Measurements from ENCODE around the gene COL16A1.

The COL16A1 gene

GRCh38 chr1:31665234-31665878 is 38.5 kb downstream of the COL16A1 start:
- no peak for DNase-seq (ENCODE audit: low read depth)

GRCh38 chr1:31664528-31664927 is 39.3 kb downstream of the COL16A1 start:
- DNase-seq (ENCODE audit: low read depth) = no peak

- DNase-seq (ENCODE audit: low read depth) = no peak
Observed at GRCh38 chr1:31663622-31664452, 40.0 kb downstream of the COL16A1 start.

GRCh38 chr1:31662463-31662862 is 41.4 kb downstream of the COL16A1 start:
- no peak for DNase-seq (ENCODE audit: low read depth)

GRCh38 chr1:31661856-31662255 is 42.0 kb downstream of the COL16A1 start:
- DNase-seq (ENCODE audit: low read depth) = no peak

GRCh38 chr1:31660871-31661455 is 42.9 kb downstream of the COL16A1 start:
- DNase-seq (ENCODE audit: low read depth) = no peak

- no peak for DNase-seq (ENCODE audit: low read depth)
Observed at GRCh38 chr1:31659889-31660288, 43.9 kb downstream of the COL16A1 start.

- no peak for DNase-seq (ENCODE audit: low read depth)
Observed at GRCh38 chr1:31658721-31659120, 45.1 kb downstream of the COL16A1 start.

GRCh38 chr1:31657972-31658510 is 45.8 kb downstream of the COL16A1 start:
- DNase-seq (ENCODE audit: low read depth) = no peak

GRCh38 chr1:31657020-31657804 is 46.6 kb downstream of the COL16A1 start:
- DNase-seq (ENCODE audit: low read depth) = no peak

- no peak for DNase-seq (ENCODE audit: low read depth)
Observed at GRCh38 chr1:31655756-31656155, 48.1 kb downstream of the COL16A1 start.

GRCh38 chr1:31655104-31655503 is 48.7 kb downstream of the COL16A1 start:
- DNase-seq (ENCODE audit: low read depth) = no peak

GRCh38 chr1:31654474-31654776 is 49.4 kb downstream of the COL16A1 start:
- no peak for DNase-seq (ENCODE audit: low read depth)

GRCh38 chr1:31653717-31654473 is 49.9 kb downstream of the COL16A1 start:
- no peak for DNase-seq (ENCODE audit: low read depth)

- no peak for DNase-seq (ENCODE audit: low read depth)
Observed at GRCh38 chr1:31652891-31653499, 50.8 kb downstream of the COL16A1 start.

- DNase-seq (ENCODE audit: low read depth) = no peak
Observed at GRCh38 chr1:31651766-31652165, 52.1 kb downstream of the COL16A1 start.

- no peak for DNase-seq (ENCODE audit: low read depth)
Observed at GRCh38 chr1:31651089-31651420, 52.8 kb downstream of the COL16A1 start.

GRCh38 chr1:31650161-31651088 is 53.4 kb downstream of the COL16A1 start:
- no peak for DNase-seq (ENCODE audit: low read depth)

- DNase-seq (ENCODE audit: low read depth) = no peak
Observed at GRCh38 chr1:31648641-31649357, 55.0 kb downstream of the COL16A1 start.
